OCI-LY3 (cell line): ENCODE data around the gene AKT3.

Source experiments
- CTCF ChIP-seq: fragments of 200-600, 300-600 bp; sonication (generic); IDR thresholded peaks from 2 replicates; pipeline ENCODE4 v1.5.1; 2014; ENCODE audit warnings: antibody characterized with exemption, low read length, low read depth
- EZH2phosphoT487 ChIP-seq: fragments of 200-600 bp; shearing (Covaris generic); IDR thresholded peaks from 2 replicates; pipeline ENCODE4 v1.6.1; 2018; ENCODE audit warnings: antibody characterized with exemption, mixed run types, low read depth

DNA sequence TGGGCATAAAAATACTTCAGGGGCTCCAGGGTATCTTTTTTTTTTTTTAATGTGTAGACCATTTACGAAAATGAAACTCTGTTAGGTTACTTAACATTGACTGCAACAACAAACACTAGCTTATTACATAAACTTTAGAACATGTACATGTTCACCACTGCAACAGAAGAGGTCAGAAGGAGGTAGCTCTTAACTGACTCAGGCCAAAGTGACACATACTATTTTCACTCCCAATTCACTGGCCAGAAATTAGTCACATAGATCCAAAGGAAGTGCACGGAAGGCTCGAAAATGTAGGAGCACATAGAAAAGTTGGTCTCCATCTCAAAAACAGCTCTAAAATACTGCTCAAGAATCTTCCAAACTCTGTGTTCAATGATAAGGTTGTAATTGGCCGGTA, 107.2 kb downstream of the AKT3 start:
- no peak for TF ChIP-seq CTCF
- no peak for TF ChIP-seq EZH2phosphoT487
